Loucy (cell line): ENCODE measurements around the gene LMO2.

Experiments used
- H2AFZ ChIP-seq: fragments of 200-600 bp; sonication (generic); 2 replicates; pipeline ENCODE4 v1.6.0; 2016; ENCODE audit warnings: antibody characterized with exemption, mild to moderate bottlenecking, low read length, moderate library complexity
- H3F3A ChIP-seq: fragments of 200-600 bp; 2 replicates; pipeline ENCODE4 v1.6.0; 2016; ENCODE audit warnings: antibody characterized with exemption, low read depth, mild to moderate bottlenecking
- H3K27me3 ChIP-seq: fragments of 200-600 bp; sonication (generic); 2 replicates; pipeline ENCODE4 v1.6.1; 2014; ENCODE audit warnings: low read length, mild to moderate bottlenecking; ENCODE audit not compliant: insufficient read depth, poor library complexity, severe bottlenecking
- H3K36me3 ChIP-seq: fragments of 200-600 bp; sonication (generic); 2 replicates; pipeline ENCODE4 v1.6.1; 2016; ENCODE audit warnings: low read length; ENCODE audit not compliant: insufficient read depth
- H3K4me1 ChIP-seq: fragments of 200-600 bp; sonication (generic); 2 replicates; pipeline ENCODE4 v1.5.1; 2014; ENCODE audit warnings: low read length, mild to moderate bottlenecking; ENCODE audit not compliant: insufficient read depth, poor library complexity, severe bottlenecking
- H3K4me2 ChIP-seq: fragments of 200-600 bp; sonication (generic); 2 replicates; pipeline ENCODE4 v1.6.0; 2014; ENCODE audit warnings: antibody characterized with exemption, low read length, low read depth, mild to moderate bottlenecking; ENCODE audit not compliant: poor library complexity, severe bottlenecking
- H3K4me3 ChIP-seq: fragments of 200-600 bp; sonication (generic); 2 replicates; pipeline ENCODE4 v1.5.1; 2014; ENCODE audit warnings: low read length, mild to moderate bottlenecking, mixed read lengths; ENCODE audit not compliant: poor library complexity, severe bottlenecking
- H3K79me2 ChIP-seq: fragments of 200-600 bp; sonication (generic); 2 replicates; pipeline ENCODE4 v1.6.1; 2014; ENCODE audit warnings: low read length; ENCODE audit not compliant: insufficient read depth
- H3K9ac ChIP-seq: fragments of 200-600 bp; sonication (generic); 2 replicates; pipeline ENCODE4 v1.6.0; 2014; ENCODE audit warnings: mild to moderate bottlenecking, low read depth, low read length, moderate library complexity; ENCODE audit not compliant: poor library complexity, severe bottlenecking
- H3K9me2 ChIP-seq: fragments of 200-600 bp; sonication (generic); replicated peaks from 2 replicates; pipeline ENCODE4 v1.6.1; 2016; ENCODE audit warnings: low read depth, low read length, mixed read lengths
- H3K9me3 ChIP-seq: fragments of 200-600 bp; sonication (generic); 2 replicates; pipeline ENCODE4 v1.6.1; 2014; ENCODE audit warnings: mild to moderate bottlenecking, antibody characterized with exemption, low read length, low read depth; ENCODE audit not compliant: insufficient read depth
- H4K20me1 ChIP-seq: fragments of 200-600 bp; sonication (generic); 2 replicates; pipeline ENCODE4 v1.6.0; 2014; ENCODE audit warnings: antibody characterized with exemption, low read length, mild to moderate bottlenecking; ENCODE audit not compliant: insufficient read depth, poor library complexity, severe bottlenecking
- EZH2phosphoT487 ChIP-seq: fragments of 200-600 bp; IDR thresholded peaks from 2 replicates; pipeline ENCODE4 v1.6.1; 2018; ENCODE audit warnings: antibody characterized with exemption, mild to moderate bottlenecking, moderate library complexity, borderline replicate concordance
- TF ChIP-seq, protein P1 (sequence below): fragments of 200-600 bp; sonication (generic); conservative IDR thresholded peaks from 2 replicates; pipeline ENCODE4 v1.5.1; 2014; ENCODE audit warnings: mild to moderate bottlenecking, antibody characterized with exemption, low read length

The LMO2 gene

GRCh38 chr11:33867996-33868646 is 23.8 kb downstream of the LMO2 start:
- Histone ChIP-seq H3K4me1 (peaks cover 42% of the 10 kb centered on the region), H3K9me2 (no peaks in the 10 kb centered on the region), H4K20me1 (peaks cover 3% of the 10 kb centered on the region), H3K9me3 (no peaks in the 10 kb centered on the region), H3K79me2 (peaks cover 72% of the 10 kb centered on the region; the same call in 1 of the 2 replicates), H3K27me3 (no peaks in the 10 kb centered on the region), H2AFZ (peak overlapping the region; percentile 10; the same call in 1 of the 2 replicates), H3F3A (no peaks in the 10 kb centered on the region; the same call in 1 of the 2 replicates), H3K4me3 (peak overlapping the region; percentile 75), H3K9ac (peak overlapping the region; percentile 72), H3K36me3 (peaks cover 7% of the 10 kb centered on the region; the same call in 1 of the 2 replicates), H3K4me2 (peak overlapping the region; percentile 93)
- TF ChIP-seq EZH2phosphoT487 = no peak
- TF ChIP-seq, protein P1, sequence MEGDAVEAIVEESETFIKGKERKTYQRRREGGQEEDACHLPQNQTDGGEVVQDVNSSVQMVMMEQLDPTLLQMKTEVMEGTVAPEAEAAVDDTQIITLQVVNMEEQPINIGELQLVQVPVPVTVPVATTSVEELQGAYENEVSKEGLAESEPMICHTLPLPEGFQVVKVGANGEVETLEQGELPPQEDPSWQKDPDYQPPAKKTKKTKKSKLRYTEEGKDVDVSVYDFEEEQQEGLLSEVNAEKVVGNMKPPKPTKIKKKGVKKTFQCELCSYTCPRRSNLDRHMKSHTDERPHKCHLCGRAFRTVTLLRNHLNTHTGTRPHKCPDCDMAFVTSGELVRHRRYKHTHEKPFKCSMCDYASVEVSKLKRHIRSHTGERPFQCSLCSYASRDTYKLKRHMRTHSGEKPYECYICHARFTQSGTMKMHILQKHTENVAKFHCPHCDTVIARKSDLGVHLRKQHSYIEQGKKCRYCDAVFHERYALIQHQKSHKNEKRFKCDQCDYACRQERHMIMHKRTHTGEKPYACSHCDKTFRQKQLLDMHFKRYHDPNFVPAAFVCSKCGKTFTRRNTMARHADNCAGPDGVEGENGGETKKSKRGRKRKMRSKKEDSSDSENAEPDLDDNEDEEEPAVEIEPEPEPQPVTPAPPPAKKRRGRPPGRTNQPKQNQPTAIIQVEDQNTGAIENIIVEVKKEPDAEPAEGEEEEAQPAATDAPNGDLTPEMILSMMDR = no peak

GRCh38 chr11:33867561-33867960 is 24.3 kb downstream of the LMO2 start:
- TF ChIP-seq, protein P1 = no peak
- TF ChIP-seq EZH2phosphoT487 = no peak
- peak overlapping the region; percentile 72 for H3K9ac ChIP-seq

DNA sequence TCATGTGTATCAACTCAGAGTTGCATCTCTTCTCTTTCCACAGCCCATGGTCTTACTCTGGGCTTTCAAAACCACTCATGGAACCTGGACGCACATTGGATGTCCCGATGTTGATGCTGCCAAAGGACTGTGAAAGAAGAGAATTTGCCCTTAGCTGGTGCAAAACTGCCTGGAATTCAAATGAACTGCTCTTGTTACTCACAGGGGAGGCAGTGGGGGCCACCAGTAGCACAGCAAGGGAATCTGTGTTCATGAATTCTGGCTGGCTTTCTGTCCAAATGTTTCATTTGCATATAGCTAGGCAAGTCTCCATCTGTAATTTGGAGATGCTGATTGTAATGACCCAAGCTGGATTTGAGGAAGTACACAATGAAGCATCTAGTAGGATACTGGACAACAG is 24.9 kb downstream of the LMO2 start:
- peaks cover 33% of the 10 kb centered on the region for H3K4me1 ChIP-seq

More at GRCh38 chr11:33867561-33867960, 24.3 kb downstream of the LMO2 start:
- Histone ChIP-seq H3K9me2 (no peaks in the 10 kb centered on the region), H3K27me3 (no peaks in the 10 kb centered on the region), H4K20me1 (peaks cover 3% of the 10 kb centered on the region), H3K79me2 (peaks cover 77% of the 10 kb centered on the region; the same call in 1 of the 2 replicates), H2AFZ (peak overlapping the region; percentile 10; the same call in 1 of the 2 replicates), H3K9me3 (no peaks in the 10 kb centered on the region), H3K4me2 (peak overlapping the region; percentile 93), H3K4me3 (peak overlapping the region; percentile 75), H3K36me3 (peaks cover 11% of the 10 kb centered on the region; the same call in 1 of the 2 replicates), H3K4me1 (peaks cover 38% of the 10 kb centered on the region), H3F3A (no peaks in the 10 kb centered on the region; the same call in 1 of the 2 replicates)

More for the DNA sequence above, 24.9 kb downstream of the LMO2 start:
- H3K79me2 ChIP-seq = peaks cover 82% of the 10 kb centered on the region; the same call in 1 of the 2 replicates
- H4K20me1 ChIP-seq = peaks cover 3% of the 10 kb centered on the region
- TF ChIP-seq, protein P1 = no peak
- no peak for TF ChIP-seq EZH2phosphoT487
- peak overlapping the region; percentile 72 for H3K9ac ChIP-seq
- no peaks in the 10 kb centered on the region for H3K27me3 ChIP-seq
- H3F3A ChIP-seq = no peaks in the 10 kb centered on the region; the same call in 1 of the 2 replicates
- no peaks in the 10 kb centered on the region for H3K9me2 ChIP-seq
- no peaks in the 10 kb centered on the region for H3K9me3 ChIP-seq
- no peak overlapping the region for H2AFZ ChIP-seq
- peak overlapping the region; percentile 93 for H3K4me2 ChIP-seq
- H3K4me3 ChIP-seq = peak overlapping the region; percentile 75
- H3K36me3 ChIP-seq = peaks cover 11% of the 10 kb centered on the region; the same call in 1 of the 2 replicates
